Measurements from ENCODE around the gene FASTK. TPM values are rescaled to one million over a fixed set of nuclear protein-coding genes. Genes with fewer than 3 reads are reported as not detected.

FASTK gene
- total RNA-seq, 1 experiment from 2014 or later: 86.4 TPM

GRCh38 chr7:151095828-151096475 is 15.3 kb upstream of the FASTK start:
- ATAC-seq: no peak
- no peaks in the 10 kb centered on the region for H3K9me2 ChIP-seq (ENCODE audit: insufficient read depth)
- TF ChIP-seq ZFX (IDR thresholded peaks at IDR 0.05) (no peak), ZNF274 (IDR thresholded peaks at IDR 0.05; ENCODE audit: low read depth, low read length) (no peak), YY1 (IDR thresholded peaks at IDR 0.05; ENCODE audit: extremely low read depth, insufficient replicate concordance, low read depth, low read length) (no peak), POLR2AphosphoS5 (IDR thresholded peaks at IDR 0.05; ENCODE audit: low read depth, low read length) (no peak), SRF (IDR thresholded peaks at IDR 0.05; ENCODE audit: low read depth) (no peak), SIN3A (IDR thresholded peaks at IDR 0.05; ENCODE audit: low read depth) (no peak), CBX3 (IDR thresholded peaks at IDR 0.05; ENCODE audit: low read depth) (no peak), ELF1 (IDR thresholded peaks at IDR 0.05; ENCODE audit: borderline replicate concordance, low read depth) (no peak), POLR2A (IDR thresholded peaks at IDR 0.05; ENCODE audit: borderline replicate concordance, extremely low read depth, insufficient read depth, insufficient read length) (no peak), CEBPB (IDR thresholded peaks at IDR 0.05; ENCODE audit: low read depth) (no peak), JUND (IDR thresholded peaks at IDR 0.05) (no peak), ZBTB33 (IDR thresholded peaks at IDR 0.05; ENCODE audit: extremely low read depth, insufficient replicate concordance, low read length) (no peak), CTCF (IDR thresholded peaks at IDR 0.05 in 2 of 3, conservative IDR thresholded peaks at IDR 0.05 in 1 of 3; ENCODE audit: borderline replicate concordance in 1 of 3, insufficient read depth in 1 of 3, low read depth in 2 of 3, low read length in 2 of 3) (no peak)

More at GRCh38 chr7:151095828-151096475, 15.3 kb upstream of the FASTK start:
- no peak overlapping the region for H3K27ac ChIP-seq (ENCODE audit: low read depth, low read length)
- H3K4me3 ChIP-seq (replicated peaks in 1 of 2; ENCODE audit: low read depth in 1 of 2, low read length in 2 of 2): no peak overlapping the region
- no peaks in the 10 kb centered on the region; the same call in 1 of the 2 replicates for H4K20me1 ChIP-seq (ENCODE audit: insufficient read depth)
- no peaks in the 10 kb centered on the region for H3K27me3 ChIP-seq (ENCODE audit: insufficient read depth, low read length)
- peaks cover 97% of the 10 kb centered on the region for H3K79me2 ChIP-seq (ENCODE audit: insufficient read depth, low read length)
- no peaks in the 10 kb centered on the region for H3K9me3 ChIP-seq (ENCODE audit: control insufficient read depth in 1 of 2, insufficient read depth in 1 of 2, low read depth in 1 of 2, low read length in 2 of 2)
- BruUV-seq (replicated peaks): no TSS peak
- RAD21 ChIA-PET (ENCODE audit: low non-redundant PET in 1 of 2, low total read pairs in 2 of 2, uncharacterized antibody in 2 of 2, unreplicated experiment in 2 of 2): interaction anchor here in 1 of 2 experiments (0.7 kb wide), 1 partner anchor 189 kb away, joined by 4 read pairs; no protein-coding TSS in a partner anchor
- no peak overlapping the region for H3K4me2 ChIP-seq (ENCODE audit: low read length)
- H2AFZ ChIP-seq (ENCODE audit: low read depth, low read length, poor library complexity, severe bottlenecking): no peak overlapping the region
- intact Hi-C loops (cut with micrococcal nuclease): no loop called here
- CTCF ChIA-PET: no interaction called here
- H3K9ac ChIP-seq (ENCODE audit: low read length): no peak overlapping the region
- peaks cover 0 to 14% of the 10 kb centered on the region in 2 experiments; a peak in 1 of 4 replicates for H3K36me3 ChIP-seq (ENCODE audit: control insufficient read depth in 1 of 2, insufficient read depth in 2 of 2, low read length in 2 of 2)
- no peaks in the 10 kb centered on the region for H3K4me1 ChIP-seq (ENCODE audit: control insufficient read depth in 1 of 2, insufficient read depth in 2 of 2, low read length in 2 of 2)
- POLR2A ChIA-PET: interaction anchor here (0.8 kb wide), 1 partner anchor 22 kb away, joined by 4 read pairs; no protein-coding TSS in a partner anchor
- DNase-seq (ENCODE audit: low read depth, low spot score): no peak

Data from HCT116 (cell line).